CD1c-positive myeloid dendritic cell (primary cell): ENCODE data around the gene FOXK1.
A peak's percentile ranks its signal among the peaks of the same experiment; 100 is the strongest.

Experiments
- DNase-seq: peaks from one replicate; pipeline ENCODE4 v3.0.0-alpha.2; 2016; ENCODE audit errors: extremely low spot score

The FOXK1 gene

GRCh38 chr7:4744391-4745264, 62.5 kb downstream of the FOXK1 start:
- DNase-seq = peak; percentile 87

- no peak for DNase-seq
Measured at GRCh38 chr7:4745265-4745919, 63.3 kb downstream of the FOXK1 start.

DNA sequence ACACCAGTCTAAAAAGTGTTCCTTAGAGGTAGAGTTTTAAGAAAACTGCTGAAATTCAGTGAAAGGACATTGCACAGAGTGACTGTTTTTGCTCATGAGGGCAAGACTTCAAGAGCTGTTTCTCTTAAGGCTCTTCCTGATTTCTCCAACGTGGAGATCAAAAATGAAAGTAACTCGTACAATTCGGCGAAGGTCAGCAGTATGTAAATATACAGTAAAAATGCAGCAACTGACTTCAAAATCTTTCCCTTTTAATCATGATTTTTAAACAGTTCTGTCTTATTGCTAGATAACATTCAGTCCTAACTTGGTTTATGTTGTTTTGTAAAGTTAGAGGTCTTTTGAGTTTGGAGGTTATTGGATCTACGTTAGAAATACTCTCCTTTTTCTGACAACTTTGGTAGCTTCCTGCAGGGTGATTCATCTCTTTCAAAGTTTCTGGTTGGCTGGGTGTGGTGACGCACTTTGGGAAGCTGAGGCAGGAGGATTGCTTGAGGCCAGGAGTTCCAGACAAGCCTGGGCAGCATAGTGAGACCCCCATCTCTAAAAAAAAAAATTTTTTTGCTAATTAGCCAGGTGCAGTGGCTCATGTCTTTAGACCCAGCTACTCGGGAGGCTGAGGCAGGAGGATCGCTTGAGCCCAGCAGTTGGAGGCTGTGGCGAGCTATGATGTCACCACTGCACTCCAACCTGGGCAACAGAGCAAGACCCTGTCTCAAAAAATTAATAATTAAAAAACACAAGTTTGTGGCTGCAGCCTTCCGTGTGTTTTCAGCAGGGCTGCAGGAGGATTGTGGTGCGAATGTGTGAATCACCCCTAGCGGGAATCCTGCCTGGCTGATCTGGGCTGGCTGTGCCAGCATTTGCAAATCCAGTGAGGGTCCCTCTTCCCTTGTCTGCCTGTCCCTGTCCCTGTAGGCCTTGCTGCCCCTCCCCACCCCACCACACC, 64.2 kb downstream of the FOXK1 start:
- DNase-seq = peak; percentile 79

- DNase-seq = no peak
Measured at GRCh38 chr7:4747013-4747412, 64.9 kb downstream of the FOXK1 start.

DNA sequence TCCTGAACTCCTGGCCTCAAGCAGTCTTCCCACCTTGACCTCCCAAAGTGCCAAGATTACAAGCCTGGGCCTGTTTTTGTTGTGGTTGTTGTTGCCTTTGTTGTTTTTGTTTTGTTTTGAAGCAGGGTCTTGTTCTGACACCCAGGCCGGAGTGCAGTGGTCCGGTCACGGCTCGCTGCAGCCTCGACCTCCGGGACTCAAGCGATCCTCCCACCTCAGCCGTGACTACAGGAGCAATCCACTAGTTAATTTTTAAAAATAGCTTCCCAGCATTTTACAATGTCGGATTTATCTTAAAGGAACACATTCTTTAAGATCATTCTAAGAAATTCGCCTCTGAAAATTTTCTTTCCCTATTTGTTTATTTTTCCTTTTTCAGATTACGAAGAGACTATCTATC, 65.7 kb downstream of the FOXK1 start:
- DNase-seq = no peak

DNA sequence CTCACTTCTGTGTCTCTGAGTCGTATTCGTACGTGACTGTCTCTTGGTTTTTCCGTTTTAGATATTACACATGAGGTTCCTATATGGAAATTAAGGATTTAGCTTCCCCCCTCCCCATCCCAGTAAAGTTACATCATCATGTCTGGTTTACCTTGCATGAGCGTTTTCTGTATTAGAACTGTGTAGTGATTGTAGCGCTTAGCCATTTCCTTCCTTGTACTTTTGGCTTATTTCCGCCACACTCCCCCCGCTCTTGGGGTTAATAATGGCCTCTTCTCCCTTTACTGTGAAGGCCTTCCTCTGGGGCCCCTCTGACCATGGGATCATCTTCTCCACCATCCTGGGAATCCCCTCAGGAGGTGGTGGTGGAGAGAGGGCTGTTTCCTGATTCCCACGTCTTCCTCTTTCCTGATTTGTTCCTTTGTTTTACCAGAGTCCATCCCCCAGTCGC, 66.2 kb downstream of the FOXK1 start:
- DNase-seq = no peak

DNA sequence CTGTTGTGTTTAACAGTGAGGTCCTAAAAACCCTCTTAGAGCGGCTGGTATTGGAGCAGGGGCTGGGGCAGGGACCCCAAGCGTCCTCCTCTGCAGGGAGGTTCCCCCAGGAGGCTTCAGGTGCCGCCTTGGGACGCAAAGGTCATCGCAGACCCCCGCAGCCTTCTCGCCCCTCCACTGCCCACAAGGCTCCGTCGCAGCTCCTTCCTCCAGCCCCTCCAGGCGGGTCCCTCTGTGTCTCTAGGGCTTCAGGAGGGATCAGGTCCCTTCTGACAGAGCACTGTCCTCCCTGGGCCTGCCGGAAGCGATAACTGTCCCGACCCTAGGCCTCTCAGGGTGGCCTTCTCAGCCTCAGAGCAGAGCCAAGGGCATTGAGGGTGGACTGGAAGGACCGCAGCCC, 67.3 kb downstream of the FOXK1 start:
- no peak for DNase-seq

DNA sequence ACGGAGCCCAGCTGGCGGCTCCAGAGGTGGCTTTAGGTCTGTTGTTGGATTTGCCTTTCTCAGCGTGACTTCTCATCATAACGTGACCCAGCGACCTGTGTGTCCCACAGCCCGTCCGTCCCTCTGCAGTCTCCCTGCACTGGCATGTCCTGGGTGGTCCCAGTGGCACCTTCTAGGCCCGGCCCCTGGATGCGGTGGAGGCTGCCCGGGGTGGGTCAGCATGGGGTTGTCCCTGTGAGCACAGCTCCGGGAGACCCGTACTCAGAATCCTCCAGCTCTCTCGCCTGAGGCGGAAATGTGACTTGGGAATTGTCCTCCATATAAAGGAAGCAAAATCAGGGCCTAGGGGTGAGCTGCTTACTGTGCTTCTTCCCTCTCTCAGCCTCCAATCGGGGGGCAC, 67.7 kb downstream of the FOXK1 start:
- no peak for DNase-seq

DNA sequence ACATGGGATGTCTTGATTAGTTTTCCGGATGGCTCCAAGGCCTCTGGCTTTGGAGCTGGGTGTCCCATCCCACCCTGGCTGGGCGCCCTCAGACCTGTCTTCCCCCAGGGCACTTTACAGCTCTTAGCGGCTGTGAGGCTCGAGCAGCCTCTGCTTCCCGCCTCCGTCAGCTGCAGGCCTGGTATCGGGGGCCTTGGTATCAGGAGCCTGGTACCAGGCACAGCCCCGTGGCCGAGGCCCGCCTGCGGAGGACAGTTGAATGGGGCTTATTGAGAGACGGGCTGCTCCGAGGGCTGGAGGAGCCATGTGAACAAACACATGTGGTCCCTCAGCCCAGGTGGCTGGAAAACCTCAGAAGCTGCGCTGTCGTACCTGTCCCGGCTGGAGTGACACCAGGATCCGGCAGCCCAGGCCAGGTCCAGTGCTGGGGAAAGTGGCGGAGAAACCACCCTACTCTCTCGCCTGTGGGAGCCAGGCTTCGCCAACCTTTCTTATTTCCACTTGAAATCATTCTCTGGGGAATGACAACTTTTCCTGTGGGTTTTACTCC, 69.4 kb downstream of the FOXK1 start:
- DNase-seq = no peak

- DNase-seq = peak; percentile 78
Measured at GRCh38 chr7:4753598-4754432, 71.7 kb downstream of the FOXK1 start.

- no peak for DNase-seq
Measured at GRCh38 chr7:4754433-4755010, 72.4 kb downstream of the FOXK1 start.

DNA sequence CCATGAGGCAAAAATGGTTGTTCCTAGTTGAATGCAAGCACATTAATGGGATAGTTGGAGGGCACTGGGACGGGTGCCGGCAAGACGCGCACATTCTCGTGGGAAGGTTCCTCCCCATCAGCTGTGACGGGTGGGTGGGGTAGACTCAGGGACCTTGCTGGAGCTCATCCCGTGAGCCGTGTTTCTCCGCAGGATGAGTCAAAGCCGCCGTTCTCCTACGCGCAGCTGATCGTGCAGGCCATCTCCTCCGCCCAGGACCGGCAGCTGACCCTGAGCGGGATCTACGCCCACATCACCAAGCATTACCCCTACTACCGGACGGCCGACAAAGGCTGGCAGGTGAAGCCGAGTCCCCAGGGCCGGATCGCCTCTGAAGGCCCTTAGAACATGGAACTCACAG, 73.0 kb downstream of the FOXK1 start:
- no peak for DNase-seq

- DNase-seq = no peak
Measured at GRCh38 chr7:4758111-4758510, 76.0 kb downstream of the FOXK1 start.

GRCh38 chr7:4758791-4759190, 76.7 kb downstream of the FOXK1 start:
- DNase-seq = no peak

DNA sequence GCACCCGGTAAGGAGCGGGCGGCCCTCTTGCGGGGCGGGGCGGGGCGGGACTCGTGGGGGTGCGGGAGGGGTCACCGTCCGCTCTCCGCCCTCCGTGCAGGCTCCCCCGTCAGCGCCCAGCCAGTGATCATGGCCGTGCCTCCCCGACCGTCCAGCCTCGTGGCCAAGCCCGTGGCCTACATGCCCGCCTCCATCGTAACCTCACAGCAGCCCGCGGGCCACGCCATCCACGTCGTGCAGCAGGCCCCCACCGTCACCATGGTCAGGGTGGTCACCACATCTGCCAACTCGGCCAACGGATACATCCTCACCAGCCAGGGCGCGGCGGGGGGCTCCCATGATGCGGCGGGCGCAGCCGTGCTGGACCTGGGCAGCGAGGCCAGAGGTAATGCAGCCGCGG, 77.1 kb downstream of the FOXK1 start:
- no peak for DNase-seq

- no peak for DNase-seq
Measured at GRCh38 chr7:4760952-4761351, 78.9 kb downstream of the FOXK1 start.

- no peak for DNase-seq
Measured at GRCh38 chr7:4762121-4763055, 80.3 kb downstream of the FOXK1 start.

GRCh38 chr7:4763091-4763793, 81.1 kb downstream of the FOXK1 start:
- no peak for DNase-seq

DNA sequence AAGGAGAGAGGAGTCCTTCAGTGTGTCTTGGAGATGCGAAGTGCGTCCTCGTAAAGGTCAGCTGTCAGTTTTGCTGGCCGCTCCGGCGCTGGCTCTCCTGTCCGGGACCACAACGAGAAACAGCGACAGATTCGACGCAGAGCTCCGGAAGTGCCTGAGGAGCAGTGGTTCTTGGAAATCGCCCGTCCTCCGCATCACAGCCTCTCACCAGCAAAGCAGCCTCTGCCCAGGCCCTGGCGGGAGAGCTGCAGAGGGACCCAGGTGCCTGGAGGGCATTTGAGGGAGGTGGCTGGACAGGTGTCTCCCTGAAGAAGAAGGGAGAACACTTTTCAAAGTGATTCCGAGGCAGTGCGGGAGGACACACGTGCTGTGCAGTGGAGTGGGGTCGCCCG, 81.7 kb downstream of the FOXK1 start:
- no peak for DNase-seq
